Measurements from ENCODE around the gene CA10.

Gene CA10

DNA sequence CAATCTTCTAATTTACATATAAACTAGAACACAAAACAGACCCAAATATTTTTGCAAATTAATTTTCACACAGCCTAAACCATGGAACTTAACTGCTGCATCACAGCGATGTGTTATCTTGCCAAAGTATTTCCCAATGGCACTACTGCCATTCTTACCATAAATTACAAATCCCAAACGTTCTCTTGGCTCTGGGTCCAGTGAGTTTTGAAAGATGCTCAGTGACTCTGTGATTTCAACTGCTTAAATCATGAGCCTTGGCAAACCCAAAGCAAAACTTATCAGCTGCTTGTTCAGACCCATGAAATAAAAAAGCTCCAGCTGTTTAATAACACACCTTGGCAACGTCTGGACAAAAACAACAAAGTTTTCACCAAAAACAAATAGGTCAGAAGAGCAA is 223.0 kb downstream of the CA10 start:
- TF ChIP-seq, protein P1, sequence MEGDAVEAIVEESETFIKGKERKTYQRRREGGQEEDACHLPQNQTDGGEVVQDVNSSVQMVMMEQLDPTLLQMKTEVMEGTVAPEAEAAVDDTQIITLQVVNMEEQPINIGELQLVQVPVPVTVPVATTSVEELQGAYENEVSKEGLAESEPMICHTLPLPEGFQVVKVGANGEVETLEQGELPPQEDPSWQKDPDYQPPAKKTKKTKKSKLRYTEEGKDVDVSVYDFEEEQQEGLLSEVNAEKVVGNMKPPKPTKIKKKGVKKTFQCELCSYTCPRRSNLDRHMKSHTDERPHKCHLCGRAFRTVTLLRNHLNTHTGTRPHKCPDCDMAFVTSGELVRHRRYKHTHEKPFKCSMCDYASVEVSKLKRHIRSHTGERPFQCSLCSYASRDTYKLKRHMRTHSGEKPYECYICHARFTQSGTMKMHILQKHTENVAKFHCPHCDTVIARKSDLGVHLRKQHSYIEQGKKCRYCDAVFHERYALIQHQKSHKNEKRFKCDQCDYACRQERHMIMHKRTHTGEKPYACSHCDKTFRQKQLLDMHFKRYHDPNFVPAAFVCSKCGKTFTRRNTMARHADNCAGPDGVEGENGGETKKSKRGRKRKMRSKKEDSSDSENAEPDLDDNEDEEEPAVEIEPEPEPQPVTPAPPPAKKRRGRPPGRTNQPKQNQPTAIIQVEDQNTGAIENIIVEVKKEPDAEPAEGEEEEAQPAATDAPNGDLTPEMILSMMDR (IDR thresholded peaks at IDR 0.05; ENCODE audit: insufficient read depth, low read length, poor library complexity, severe bottlenecking) = no peak
- TF ChIP-seq EZH2phosphoT487 (conservative IDR thresholded peaks at IDR 0.05; ENCODE audit: low read length) = no peak
- Histone ChIP-seq H3K27me3 (ENCODE audit: low read length) (no peaks in the 10 kb centered on the region), H2AFZ (ENCODE audit: low read depth, low read length, severe bottlenecking) (no peak overlapping the region), H3K9me3 (ENCODE audit: insufficient read depth, low read length) (no peaks in the 10 kb centered on the region), H3K9ac (ENCODE audit: low read length) (no peak overlapping the region), H3K9me2 (replicated peaks; ENCODE audit: insufficient read depth, low read length) (no peaks in the 10 kb centered on the region), H3K4me2 (ENCODE audit: low read depth, low read length, poor library complexity, severe bottlenecking) (no peak overlapping the region), H3K4me3 (ENCODE audit: insufficient read depth, low read length, poor library complexity, severe bottlenecking) (no peak overlapping the region), H3K27ac (ENCODE audit: low read depth, low read length) (no peak overlapping the region), H3K79me2 (ENCODE audit: insufficient read depth, low read length) (no peaks in the 10 kb centered on the region), H3F3A (ENCODE audit: insufficient read depth) (no peaks in the 10 kb centered on the region), H3K36me3 (ENCODE audit: low read length) (no peaks in the 10 kb centered on the region), H4K20me1 (ENCODE audit: low read depth, low read length) (no peaks in the 10 kb centered on the region)

DNA sequence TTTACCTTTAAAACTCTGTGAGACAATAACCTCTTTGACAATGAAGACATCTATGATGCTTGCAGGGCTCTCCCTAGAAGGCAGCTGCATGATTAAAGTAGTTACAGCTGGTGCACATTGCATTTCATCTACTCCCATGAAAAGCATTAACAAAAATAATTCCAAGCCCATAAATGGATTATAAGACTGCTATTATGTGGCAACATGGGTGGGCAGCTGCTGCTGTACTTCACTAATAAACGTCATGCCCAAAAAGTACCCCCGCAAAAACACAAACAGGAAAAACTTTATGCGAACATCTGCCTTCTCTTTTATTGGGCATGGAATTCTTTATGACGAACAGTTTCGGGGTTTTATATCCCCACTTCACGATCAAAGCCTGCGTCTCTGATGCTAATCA is 224.9 kb downstream of the CA10 start:
- no peaks in the 10 kb centered on the region for H3K27me3 ChIP-seq (ENCODE audit: low read length)
- H3K79me2 ChIP-seq (ENCODE audit: insufficient read depth, low read length) = no peaks in the 10 kb centered on the region
- H3K9me2 ChIP-seq (replicated peaks; ENCODE audit: insufficient read depth, low read length) = no peaks in the 10 kb centered on the region

DNA sequence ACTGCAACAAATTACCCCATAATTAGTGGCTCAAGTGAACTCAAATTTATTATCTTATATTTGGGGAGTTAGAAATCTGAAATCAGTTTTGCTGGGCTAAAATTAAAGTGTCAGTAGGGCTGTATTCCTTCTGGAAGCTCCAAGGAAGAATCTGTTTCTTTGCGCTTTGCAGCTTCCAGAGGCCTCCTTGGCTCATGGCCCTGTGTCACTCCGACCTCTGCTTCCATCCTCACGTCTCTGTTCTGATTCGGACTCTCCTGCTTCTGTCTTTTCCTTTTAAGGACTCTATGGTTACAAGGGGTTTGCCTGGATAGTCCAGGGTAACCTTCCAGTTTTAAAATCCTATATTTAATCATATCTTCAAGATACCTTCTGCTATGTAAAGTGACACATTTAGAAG is 232.1 kb downstream of the CA10 start:
- Histone ChIP-seq H3K4me2 (ENCODE audit: low read depth, low read length, poor library complexity, severe bottlenecking) (no peak overlapping the region), H3K36me3 (ENCODE audit: low read length) (no peaks in the 10 kb centered on the region), H3K27ac (ENCODE audit: low read depth, low read length) (no peak overlapping the region), H3K9me3 (ENCODE audit: insufficient read depth, low read length) (no peaks in the 10 kb centered on the region), H3K9me2 (replicated peaks; ENCODE audit: insufficient read depth, low read length) (no peaks in the 10 kb centered on the region), H3K4me3 (ENCODE audit: insufficient read depth, low read length, poor library complexity, severe bottlenecking) (no peak overlapping the region), H3K9ac (ENCODE audit: low read length) (no peak overlapping the region), H3K27me3 (ENCODE audit: low read length) (no peaks in the 10 kb centered on the region), H2AFZ (ENCODE audit: low read depth, low read length, severe bottlenecking) (no peak overlapping the region), H3F3A (ENCODE audit: insufficient read depth) (no peaks in the 10 kb centered on the region), H4K20me1 (ENCODE audit: low read depth, low read length) (no peaks in the 10 kb centered on the region), H3K79me2 (ENCODE audit: insufficient read depth, low read length) (no peaks in the 10 kb centered on the region)
- TF ChIP-seq EZH2phosphoT487 (conservative IDR thresholded peaks at IDR 0.05; ENCODE audit: low read length) = no peak
- TF ChIP-seq, protein P1 (IDR thresholded peaks at IDR 0.05; ENCODE audit: insufficient read depth, low read length, poor library complexity, severe bottlenecking) = no peak

More for the DNA sequence above, 224.9 kb downstream of the CA10 start:
- Histone ChIP-seq H3K4me2 (ENCODE audit: low read depth, low read length, poor library complexity, severe bottlenecking) (no peak overlapping the region), H3K27ac (ENCODE audit: low read depth, low read length) (no peak overlapping the region), H3K4me3 (ENCODE audit: insufficient read depth, low read length, poor library complexity, severe bottlenecking) (no peak overlapping the region), H3K9me3 (ENCODE audit: insufficient read depth, low read length) (no peaks in the 10 kb centered on the region), H2AFZ (ENCODE audit: low read depth, low read length, severe bottlenecking) (no peak overlapping the region), H3K36me3 (ENCODE audit: low read length) (no peaks in the 10 kb centered on the region), H3F3A (ENCODE audit: insufficient read depth) (no peaks in the 10 kb centered on the region), H3K9ac (ENCODE audit: low read length) (no peak overlapping the region), H4K20me1 (ENCODE audit: low read depth, low read length) (no peaks in the 10 kb centered on the region)
- TF ChIP-seq, protein P1 (IDR thresholded peaks at IDR 0.05; ENCODE audit: insufficient read depth, low read length, poor library complexity, severe bottlenecking) = no peak
- TF ChIP-seq EZH2phosphoT487 (conservative IDR thresholded peaks at IDR 0.05; ENCODE audit: low read length) = no peak

Measured in SU-DHL-6 (cell line).